T-cell (primary cell): ENCODE measurements around the gene PKD2L1. TPM values are rescaled to one million over a fixed set of nuclear protein-coding genes. Genes with fewer than 3 reads are reported as not detected.

Experiments
- ATAC-seq, 4 experiments: fragments of 200-7000 bp in 3 of 4; fragments of 150-1000 bp in 1 of 4; cut with Tn5 transposase; replicated peaks in 1 of 4; 1 replicate in 3 of 4; 2 replicates in 1 of 4; pipeline ENCODE4 v1.10.0; 2021; ENCODE audit warnings: moderate library complexity in 3 of 4, mild to moderate bottlenecking in 2 of 4, moderate number of reproducible peaks in 1 of 4
- CTCF ChIA-PET, 2 donors: fragments of 300-600 bp; sonication (Branson Sonifier 250); formaldehyde crosslinking; loops; one replicate each; lab custom pipeline; 2022; ENCODE audit warnings: antibody characterized with exemption in 2 of 2; lab: Charles Lee
- POLR2A ChIA-PET, 2 donors: fragments of 300-600 bp; sonication (Branson Sonifier 250); formaldehyde crosslinking; loops; one replicate each; lab custom pipeline; 2022; ENCODE audit warnings: antibody characterized with exemption in 2 of 2; lab: Charles Lee
- DNase-seq, 35 experiments: peaks; one replicate each; pipeline versions ENCODE4 v3.0.0 to v3.0.0-alpha.2; 2013 to 2023
- H3K27ac ChIP-seq: one replicate; pipeline ENCODE4 v1.5.1; 2013; ENCODE audit warnings: low read length
- H3K27me3 ChIP-seq, 2 experiments: replicated peaks in 1 of 2; 1 replicate in 1 of 2; 2 replicates in 1 of 2; pipeline versions ENCODE4 v1.6.1 to v1.7.0; 2013; ENCODE audit warnings: low read length in 1 of 2, mixed read lengths in 1 of 2; ENCODE audit not compliant: control insufficient read depth in 2 of 2, insufficient read depth in 2 of 2; ENCODE audit errors: extremely low read depth in 1 of 2
- H3K36me3 ChIP-seq, 2 donors: 1 replicate in 1 of 2; 2 replicates in 1 of 2; pipeline versions ENCODE4 v1.6.1 to v1.7.0; 2013; ENCODE audit warnings: low read length in 1 of 2; ENCODE audit not compliant: control insufficient read depth in 2 of 2, insufficient read depth in 1 of 2; ENCODE audit errors: extremely low read depth in 1 of 2
- H3K4me1 ChIP-seq, 2 experiments: 1 replicate in 1 of 2; 2 replicates in 1 of 2; pipeline versions ENCODE4 v1.6.1 to v1.7.0; 2013; ENCODE audit warnings: low read length in 2 of 2, mixed read lengths in 1 of 2; ENCODE audit not compliant: insufficient read depth in 2 of 2, control insufficient read depth in 1 of 2; ENCODE audit errors: extremely low read depth in 1 of 2
- H3K4me3 ChIP-seq, 2 donors: 1 replicate in 1 of 2; 2 replicates in 1 of 2; pipeline versions ENCODE4 v1.5.1 to v1.7.0; 2013; ENCODE audit warnings: mild to moderate bottlenecking in 2 of 2, low read length in 1 of 2, moderate library complexity in 1 of 2; ENCODE audit not compliant: control insufficient read depth in 1 of 2; ENCODE audit errors: extremely low read depth in 1 of 2
- H3K9me3 ChIP-seq: 2 replicates; pipeline ENCODE4 v1.7.0; 2013
- H3K27ac Mint-ChIP-seq, 2 donors: one replicate each; pipeline ENCODE4 v1.8.0; 2020 to 2021; ENCODE audit warnings: mild to moderate bottlenecking in 2 of 2, mixed read lengths in 2 of 2
- H3K27me3 Mint-ChIP-seq, 2 donors: one replicate each; pipeline ENCODE4 v1.8.0; 2021 to 2022; ENCODE audit warnings: mixed read lengths in 2 of 2
- H3K36me3 Mint-ChIP-seq: one replicate; pipeline ENCODE4 v1.8.0; 2021; ENCODE audit warnings: mixed read lengths
- H3K4me1 Mint-ChIP-seq, 3 donors: one replicate each; pipeline ENCODE4 v1.8.0; 2020 to 2022; ENCODE audit warnings: mixed read lengths in 3 of 3, mild to moderate bottlenecking in 1 of 3
- H3K4me3 Mint-ChIP-seq, 3 donors: one replicate each; pipeline ENCODE4 v1.8.0; 2020 to 2022; ENCODE audit warnings: mild to moderate bottlenecking in 3 of 3, mixed read lengths in 3 of 3, moderate library complexity in 3 of 3
- H3K9me3 Mint-ChIP-seq, 3 donors: one replicate each; pipeline ENCODE4 v1.8.0; 2020 to 2022; ENCODE audit warnings: mixed read lengths in 3 of 3
- WGBS: methylation state at CpG from one replicate; pipeline ENCODE4 v1.1.5; 2013; ENCODE audit warnings: missing lambda C conversion rate; ENCODE audit not compliant: insufficient coverage; 5-methylcytosine and 5-hydroxymethylcytosine counted together
- total RNA-seq, 35 experiments: library from RNA in 6 of 35; stranded (reverse) in 6 of 35; fragments of 120-200 nt in 1 of 35; gene quantifications; one replicate each; pipeline versions ENCODE4 v1.2.1 to v1.2.4 and lab custom pipeline; 2013 to 2026

PKD2L1 gene
- total RNA-seq, 5 donors from 2014 or later (not counting 1 experiment from before 2014, with no cell fraction given): not detected

DNA sequence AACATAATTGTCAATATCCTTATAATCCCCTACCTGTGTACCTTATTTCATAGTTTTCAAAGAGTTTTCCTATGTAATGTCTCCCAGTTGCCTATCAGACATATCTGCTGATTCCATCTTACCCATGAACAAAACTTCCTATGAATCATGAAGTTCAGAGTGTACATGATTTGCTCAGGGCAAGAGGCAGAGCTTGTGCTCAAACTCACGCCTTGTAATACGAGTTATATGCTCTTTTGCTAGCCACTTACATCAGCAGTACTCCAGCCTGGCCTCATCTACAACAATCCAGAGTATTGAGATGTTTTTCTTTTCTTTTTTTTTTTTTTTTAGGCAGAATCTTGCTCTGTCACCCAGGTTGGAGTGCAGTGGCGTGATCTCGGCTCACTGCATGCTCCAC, 11.8 kb downstream of the PKD2L1 start:
- no peaks in the 10 kb centered on the region for H3K9me3 Mint-ChIP-seq
- H3K4me1 Mint-ChIP-seq: no peaks in the 10 kb centered on the region
- Histone ChIP-seq H3K36me3 (no peaks in the 10 kb centered on the region), H3K9me3 (no peaks in the 10 kb centered on the region), H3K27ac (no peak overlapping the region), H3K4me3 (no peak overlapping the region), H3K4me1 (no peaks in the 10 kb centered on the region), H3K27me3 (peaks cover 9 to 14% of the 10 kb centered on the region in 2 experiments)
- WGBS: no CpG with 5 or more reads among the region's 4 CpGs
- DNase-seq: no peak
- no peaks in the 10 kb centered on the region for H3K36me3 Mint-ChIP-seq
- H3K27ac Mint-ChIP-seq: no peak overlapping the region
- POLR2A ChIA-PET: no interaction called here
- CTCF ChIA-PET: no interaction called here
- no peak overlapping the region for H3K4me3 Mint-ChIP-seq
- no peak for ATAC-seq
- peaks cover 36 to 43% of the 10 kb centered on the region in 2 donors for H3K27me3 Mint-ChIP-seq

DNA sequence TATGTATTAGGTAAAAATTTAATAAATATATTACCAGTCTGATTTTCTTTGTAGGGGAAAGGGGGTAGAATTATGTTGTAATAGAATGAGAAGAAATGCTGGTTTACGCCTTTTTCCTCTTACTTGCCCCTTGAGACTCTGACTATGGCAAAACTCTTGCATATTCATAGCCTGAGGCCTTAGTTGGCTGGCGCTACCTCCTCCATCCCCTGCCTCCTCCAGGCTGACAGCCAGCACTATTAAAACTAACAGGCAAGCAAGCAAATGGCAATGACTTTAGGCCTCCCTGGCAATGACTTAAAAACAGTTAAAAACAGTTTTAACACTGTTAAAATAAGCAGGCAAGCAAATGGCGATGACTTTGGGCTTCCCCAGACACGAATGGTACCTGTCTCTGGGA, 14.4 kb downstream of the PKD2L1 start:
- no peaks in the 10 kb centered on the region for H3K36me3 ChIP-seq
- no peak overlapping the region for H3K4me3 Mint-ChIP-seq
- CTCF ChIA-PET: no interaction called here
- H3K27ac ChIP-seq: no peak overlapping the region
- no peak for ATAC-seq
- no peaks in the 10 kb centered on the region for H3K4me1 ChIP-seq
- H3K27ac Mint-ChIP-seq: no peak overlapping the region
- H3K4me3 ChIP-seq: no peak overlapping the region
- H3K27me3 Mint-ChIP-seq: peaks cover 50 to 66% of the 10 kb centered on the region in 2 donors
- H3K4me1 Mint-ChIP-seq: no peaks in the 10 kb centered on the region
- no peak for DNase-seq
- peaks cover 15 to 18% of the 10 kb centered on the region in 2 experiments for H3K27me3 ChIP-seq
- no peaks in the 10 kb centered on the region for H3K9me3 Mint-ChIP-seq
- 80% methylated on average over 3 of the region's 4 CpGs for WGBS
- POLR2A ChIA-PET: no interaction called here
- H3K9me3 ChIP-seq: no peaks in the 10 kb centered on the region
- no peaks in the 10 kb centered on the region for H3K36me3 Mint-ChIP-seq

DNA sequence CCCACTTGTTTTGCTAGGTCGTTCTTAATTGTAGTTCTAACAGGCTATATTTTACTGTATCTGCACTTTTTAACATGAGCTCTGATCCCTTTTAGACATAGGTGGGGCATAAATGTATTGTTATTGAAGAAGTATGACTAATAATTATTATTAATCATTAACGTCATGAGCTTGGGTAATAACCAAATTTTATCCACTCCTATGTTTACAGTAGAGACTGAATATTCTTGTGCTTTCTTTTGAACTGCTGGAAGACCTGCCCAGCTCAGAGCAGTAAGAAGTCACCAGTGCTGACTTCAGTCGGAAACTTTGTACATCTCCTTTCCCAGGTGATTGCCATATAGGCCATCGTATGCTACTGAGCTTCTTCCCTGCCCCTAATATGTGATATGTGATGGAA, 18.7 kb downstream of the PKD2L1 start:
- H3K36me3 Mint-ChIP-seq: no peaks in the 10 kb centered on the region
- no peak for ATAC-seq
- no peak overlapping the region for H3K27ac ChIP-seq
- H3K27me3 Mint-ChIP-seq: peaks cover 47 to 50% of the 10 kb centered on the region in 2 donors
- no peaks in the 10 kb centered on the region for H3K36me3 ChIP-seq
- H3K4me1 ChIP-seq: no peaks in the 10 kb centered on the region
- no peak for DNase-seq
- no peaks in the 10 kb centered on the region for H3K9me3 Mint-ChIP-seq
- H3K27ac Mint-ChIP-seq: no peak overlapping the region
- ChIA-PET POLR2A (no interaction called here), CTCF (interaction anchor here in 1 of 2 donors (0.8 to 1.0 kb wide), 2 partner anchors 31 to 121 kb away, joined by 3 read pairs; no protein-coding TSS in a partner anchor)
- peaks cover 9 to 12% of the 10 kb centered on the region in 2 experiments for H3K27me3 ChIP-seq
- H3K4me3 Mint-ChIP-seq: no peak overlapping the region
- H3K4me3 ChIP-seq: no peak overlapping the region
- H3K4me1 Mint-ChIP-seq: no peaks in the 10 kb centered on the region
- no CpG with 5 or more reads among the region's 4 CpGs for WGBS
- H3K9me3 ChIP-seq: no peaks in the 10 kb centered on the region

DNA sequence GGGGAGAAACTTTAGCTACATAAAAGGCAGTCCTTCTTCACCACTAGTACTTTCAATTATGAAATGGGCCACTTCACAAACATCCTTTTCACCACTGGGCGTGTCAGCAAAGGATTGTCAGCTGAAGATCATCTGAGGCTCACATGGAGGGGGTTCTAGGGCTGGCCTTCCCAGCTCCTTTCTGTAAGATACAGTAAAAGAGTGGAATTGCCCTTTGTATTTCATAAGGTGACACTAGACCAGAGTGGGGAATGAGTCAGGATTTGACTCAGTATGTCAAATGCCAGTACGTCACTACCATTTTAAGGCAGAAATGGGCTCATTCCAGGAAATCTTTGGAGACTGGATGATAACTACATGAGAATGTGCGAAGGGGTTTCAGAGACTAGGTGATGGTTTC, 22.3 kb downstream of the PKD2L1 start:
- no peaks in the 10 kb centered on the region for H3K4me1 ChIP-seq
- POLR2A ChIA-PET: no interaction called here

DNA sequence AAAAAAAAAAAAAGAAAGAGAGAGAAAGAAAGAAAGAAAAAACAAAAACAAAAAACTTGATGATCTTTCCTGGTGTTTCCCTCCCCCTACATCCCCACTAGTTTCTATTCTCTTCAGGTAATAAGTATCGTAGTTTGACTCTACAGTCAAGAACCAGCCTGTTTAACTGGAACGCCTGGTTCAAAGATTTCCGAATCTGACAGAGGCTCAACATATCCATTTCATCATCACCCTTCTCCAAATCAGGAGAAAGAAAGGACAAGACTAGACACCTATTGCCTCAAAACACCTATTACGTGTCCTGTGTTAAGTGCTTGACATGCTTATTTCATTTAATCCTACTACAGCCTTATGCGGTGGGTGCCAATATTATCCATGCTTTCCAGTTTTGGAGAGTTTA, 23.2 kb downstream of the PKD2L1 start:
- Histone ChIP-seq H3K9me3 (no peaks in the 10 kb centered on the region), H3K36me3 (no peaks in the 10 kb centered on the region), H3K27me3 (peaks cover 1 to 18% of the 10 kb centered on the region in 2 experiments), H3K27ac (no peak overlapping the region), H3K4me1 (no peaks in the 10 kb centered on the region), H3K4me3 (no peak overlapping the region)
- H3K4me1 Mint-ChIP-seq: no peaks in the 10 kb centered on the region
- CTCF ChIA-PET: no interaction called here
- H3K27ac Mint-ChIP-seq: no peak overlapping the region
- POLR2A ChIA-PET: no interaction called here
- no peaks in the 10 kb centered on the region for H3K9me3 Mint-ChIP-seq
- peaks cover 43 to 52% of the 10 kb centered on the region in 2 donors for H3K27me3 Mint-ChIP-seq
- ATAC-seq (no peak), DNase-seq (no peak)
- no peaks in the 10 kb centered on the region for H3K36me3 Mint-ChIP-seq
- WGBS: 90% methylated on average over 2 of the region's 5 CpGs
- no peak overlapping the region for H3K4me3 Mint-ChIP-seq

More for the DNA sequence above, 22.3 kb downstream of the PKD2L1 start:
- H3K27ac ChIP-seq: no peak overlapping the region
- Mint-ChIP-seq H3K27me3 (peaks cover 51 to 56% of the 10 kb centered on the region in 2 donors), H3K4me3 (no peak overlapping the region), H3K9me3 (no peaks in the 10 kb centered on the region), H3K4me1 (no peaks in the 10 kb centered on the region), H3K36me3 (no peaks in the 10 kb centered on the region), H3K27ac (no peak overlapping the region)
- DNase-seq (no peak), ATAC-seq (no peak)
- WGBS: 90% methylated on average over 1 of the region's 3 CpGs
- H3K4me3 ChIP-seq: no peak overlapping the region
- no peaks in the 10 kb centered on the region for H3K9me3 ChIP-seq
- H3K27me3 ChIP-seq: peaks cover 7 to 18% of the 10 kb centered on the region in 2 experiments
- H3K36me3 ChIP-seq: no peaks in the 10 kb centered on the region
- CTCF ChIA-PET: no interaction called here

DNA sequence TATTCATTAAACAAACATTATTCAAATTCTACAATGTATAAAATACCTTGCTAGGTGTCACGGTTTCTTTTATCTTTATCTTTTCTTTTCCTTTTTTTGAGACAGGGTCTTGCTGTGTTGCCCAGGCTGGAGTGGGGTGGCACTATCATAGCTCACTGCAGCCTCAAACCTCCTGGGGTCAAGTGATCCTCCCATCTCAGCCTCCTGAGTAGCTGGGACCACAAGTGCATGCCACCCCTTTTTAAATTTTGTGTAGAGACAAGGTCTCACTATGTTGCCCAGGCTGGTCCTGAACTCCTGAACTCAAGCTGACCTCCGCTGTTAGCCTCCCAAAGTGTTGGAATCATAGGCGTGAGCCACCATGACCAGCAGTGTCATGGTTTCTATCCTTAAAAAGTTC, 25.6 kb downstream of the PKD2L1 start:
- ATAC-seq (no peak), DNase-seq (no peak)
- Mint-ChIP-seq H3K27ac (no peak overlapping the region), H3K4me1 (no peaks in the 10 kb centered on the region), H3K4me3 (no peak overlapping the region), H3K36me3 (no peaks in the 10 kb centered on the region), H3K9me3 (peaks cover 0 to 4% (median 0%) of the 10 kb centered on the region in 3 donors), H3K27me3 (peaks cover 45 to 56% of the 10 kb centered on the region in 2 donors)
- no peak overlapping the region for H3K27ac ChIP-seq
- no peaks in the 10 kb centered on the region for H3K9me3 ChIP-seq
- WGBS: 88% methylated on average over 2 of the region's 3 CpGs
- ChIA-PET POLR2A (no interaction called here), CTCF (interaction anchor here in 1 of 2 donors (0.8 kb wide), 1 partner anchor 214 kb away, joined by 3 read pairs; no protein-coding TSS in a partner anchor)
- no peaks in the 10 kb centered on the region for H3K36me3 ChIP-seq
- no peaks in the 10 kb centered on the region for H3K4me1 ChIP-seq
- no peak overlapping the region for H3K4me3 ChIP-seq
- peaks cover 0 to 14% of the 10 kb centered on the region in 2 experiments for H3K27me3 ChIP-seq
